NOMO-1 (cell line): ENCODE data around the gene LCLAT1.
A peak's percentile ranks its signal among the peaks of the same experiment; 100 is the strongest.
"Not testable (repeated sequence)": the region's sequence is repeated elsewhere in the genome, so short reads cannot be mapped to it uniquely, and the experiment has no call there.

Source experiments
- DNase-seq, 2 experiments: peaks; one replicate each; lab custom pipeline; 2025; ENCODE audit not compliant: unreplicated experiment in 2 of 2; lab: John Stamatoyannopoulos, UW

The LCLAT1 gene

GRCh38 chr2:30512243-30512886 lies 65.3 kb downstream of the LCLAT1 start:
- DNase-seq, result no peak

GRCh38 chr2:30513649-30514048 lies 66.6 kb downstream of the LCLAT1 start:
- not testable (repeated sequence) for DNase-seq

GRCh38 chr2:30514134-30514847 lies 67.2 kb downstream of the LCLAT1 start:
- no peak for DNase-seq

GRCh38 chr2:30514848-30515435 lies 67.9 kb downstream of the LCLAT1 start:
- DNase-seq, result no peak

GRCh38 chr2:30516166-30516565 lies 69.1 kb downstream of the LCLAT1 start:
- no peak for DNase-seq

- DNase-seq, result no peak
Observed at GRCh38 chr2:30519796-30520195, 72.8 kb downstream of the LCLAT1 start.

- DNase-seq, result no peak
Observed at GRCh38 chr2:30522421-30522820, 75.4 kb downstream of the LCLAT1 start.

GRCh38 chr2:30527411-30527810 lies 80.4 kb downstream of the LCLAT1 start:
- DNase-seq, result no peak

GRCh38 chr2:30527859-30528258 lies 80.8 kb downstream of the LCLAT1 start:
- no peak for DNase-seq

GRCh38 chr2:30530346-30530745 lies 83.3 kb downstream of the LCLAT1 start:
- DNase-seq, result no peak

- no peak for DNase-seq
Observed at GRCh38 chr2:30541680-30542079, 94.6 kb downstream of the LCLAT1 start.

GRCh38 chr2:30545875-30546274 lies 98.8 kb downstream of the LCLAT1 start:
- no peak for DNase-seq

- DNase-seq, result no peak
Observed at GRCh38 chr2:30548386-30548785, 101.3 kb downstream of the LCLAT1 start.

GRCh38 chr2:30549096-30549495 lies 102.0 kb downstream of the LCLAT1 start:
- DNase-seq, result no peak

GRCh38 chr2:30559544-30560275 lies 112.7 kb downstream of the LCLAT1 start:
- no peak for DNase-seq

GRCh38 chr2:30561349-30561748 lies 114.3 kb downstream of the LCLAT1 start:
- peak; percentile 24 to 76 for DNase-seq

- no peak for DNase-seq
Observed at GRCh38 chr2:30565851-30566358, 118.9 kb downstream of the LCLAT1 start.

- no peak for DNase-seq
Observed at GRCh38 chr2:30566631-30567030, 119.6 kb downstream of the LCLAT1 start.

- DNase-seq, result no peak
Observed at GRCh38 chr2:30567317-30567716, 120.3 kb downstream of the LCLAT1 start.

GRCh38 chr2:30569946-30570345 lies 122.9 kb downstream of the LCLAT1 start:
- no peak for DNase-seq

GRCh38 chr2:30577151-30577550 lies 130.1 kb downstream of the LCLAT1 start:
- DNase-seq, result no peak
